BJ (cell line): Measurements from ENCODE around the gene CLTC. TPM values are rescaled to one million over a fixed set of nuclear protein-coding genes. Genes with fewer than 3 reads are reported as not detected.
"Not testable (repeated sequence)": the region's sequence is repeated elsewhere in the genome, so short reads cannot be mapped to it uniquely, and the experiment has no call there.

ENCODE experiments used
- CTCF ChIA-PET: fragments of 350-600 bp; formaldehyde crosslinking; extraction: SDS; loops from one replicate; lab custom pipeline; 2021; ENCODE audit warnings: antibody characterized with exemption, inconsistent platforms; lab: Yijun Ruan, JAX
- POLR2A ChIA-PET: fragments of 300-600 bp; sonication (Branson Sonifier 250); formaldehyde crosslinking; extraction: SDS; loops from one replicate; lab custom pipeline; 2021; ENCODE audit warnings: antibody characterized with exemption; lab: Charles Lee
- DNase-seq: peaks from one replicate; pipeline ENCODE4 v3.0.0-alpha.2; 2011; ENCODE audit warnings: low read depth
- H3K27me3 ChIP-seq: 2 replicates; pipeline ENCODE4 v1.6.0; 2011; ENCODE audit warnings: low read length; ENCODE audit not compliant: control insufficient read depth, insufficient read depth
- H3K36me3 ChIP-seq: 2 replicates; pipeline ENCODE4 v1.5.1; 2011; ENCODE audit warnings: low read length; ENCODE audit not compliant: control insufficient read depth, insufficient read depth
- H3K4me3 ChIP-seq: 2 replicates; pipeline ENCODE4 v1.5.1; 2011; ENCODE audit warnings: low read depth, mild to moderate bottlenecking, control low read depth, low read length
- CTCF ChIP-seq: IDR thresholded peaks from 2 replicates; pipeline ENCODE4 v1.5.1; 2011; ENCODE audit warnings: low read depth, mild to moderate bottlenecking, control low read depth, inconsistent platforms, low read length, moderate library complexity; ENCODE audit not compliant: insufficient read depth
- polyA plus RNA-seq: library from polyadenylated mRNA; depleted of rRNA; stranded (reverse); fragments of >200 nt; gene quantifications from 2 replicates; pipeline ENCODE4 v1.2.3, GENCODE V29; 2011

CLTC gene
- polyA plus RNA-seq, 1 experiment: 149 TPM

GRCh38 chr17:59650642-59651041 is 30.9 kb downstream of the CLTC start:
- no peak overlapping the region for H3K4me3 ChIP-seq
- TF ChIP-seq CTCF: no peak
- DNase-seq: no peak
- H3K36me3 ChIP-seq: peaks cover 11% of the 10 kb centered on the region
- POLR2A ChIA-PET: no interaction called here
- CTCF ChIA-PET: no interaction called here
- H3K27me3 ChIP-seq: no peaks in the 10 kb centered on the region

- POLR2A ChIA-PET: no interaction called here
- Histone ChIP-seq H3K36me3 (peaks cover 12% of the 10 kb centered on the region), H3K27me3 (no peaks in the 10 kb centered on the region), H3K4me3 (no peak overlapping the region)
- no peak for DNase-seq
- CTCF ChIA-PET: interaction anchor here (1.1 kb wide), 1 partner anchor 8 kb away, joined by 3 read pairs; no protein-coding TSS in a partner anchor
- TF ChIP-seq CTCF: no peak
Observed at GRCh38 chr17:59651346-59651745, 31.7 kb downstream of the CLTC start.

GRCh38 chr17:59652119-59652518 is 32.4 kb downstream of the CLTC start:
- ChIA-PET POLR2A (no interaction called here), CTCF (interaction anchor here (1.1 kb wide), 1 partner anchor 9 kb away, joined by 3 read pairs; no protein-coding TSS in a partner anchor)
- DNase-seq: peak; percentile 38
- Histone ChIP-seq H3K36me3 (peaks cover 13% of the 10 kb centered on the region), H3K4me3 (no peak overlapping the region), H3K27me3 (no peaks in the 10 kb centered on the region)
- no peak for TF ChIP-seq CTCF

GRCh38 chr17:59656624-59657023 is 36.9 kb downstream of the CLTC start:
- H3K27me3 ChIP-seq, DNase-seq, POLR2A ChIA-PET, H3K4me3 ChIP-seq: not testable (repeated sequence)
- H3K36me3 ChIP-seq: peaks cover 17% of the 10 kb centered on the region
- CTCF ChIA-PET: interaction anchor here (1.1 to 1.3 kb wide), 2 partner anchors 14 to 18 kb away, joined by 5 read pairs; no protein-coding TSS in a partner anchor

- CTCF ChIA-PET: interaction anchor here (1.4 kb wide), 1 partner anchor 46 kb away, joined by 5 read pairs; the partner anchor contains the start of gene CLTC
- POLR2A ChIA-PET: interaction anchor here (0.5 kb wide), 1 partner anchor 171 kb away, joined by 6 read pairs; no protein-coding TSS in a partner anchor
- H3K36me3 ChIP-seq: peaks cover 11% of the 10 kb centered on the region
Observed at GRCh38 chr17:59666235-59666634, 46.5 kb downstream of the CLTC start.

More at GRCh38 chr17:59666235-59666634, 46.5 kb downstream of the CLTC start:
- no peak for DNase-seq
- Histone ChIP-seq H3K27me3 (no peaks in the 10 kb centered on the region), H3K4me3 (no peak overlapping the region)
- no peak for TF ChIP-seq CTCF
